CD4-positive, alpha-beta T cell treated with Interleukin-21 for 1 hour (primary cell): ENCODE measurements around the gene XBP1.
"Not testable (repeated sequence)": the region's sequence is repeated elsewhere in the genome, so short reads cannot be mapped to it uniquely, and the experiment has no call there.

Source experiments
- DNase-seq: peaks from one replicate; pipeline ENCODE4 v3.0.0-alpha.2; 2020

Gene XBP1

GRCh38 chr22:28800308-28801041, at the start of gene XBP1:
XBP1 (minus strand) TSS chr22:28800569.
- DNase-seq, result peak; percentile 92

- no peak for DNase-seq
Measured at GRCh38 chr22:28846994-28847393, 46.6 kb upstream of the XBP1 start.

DNA sequence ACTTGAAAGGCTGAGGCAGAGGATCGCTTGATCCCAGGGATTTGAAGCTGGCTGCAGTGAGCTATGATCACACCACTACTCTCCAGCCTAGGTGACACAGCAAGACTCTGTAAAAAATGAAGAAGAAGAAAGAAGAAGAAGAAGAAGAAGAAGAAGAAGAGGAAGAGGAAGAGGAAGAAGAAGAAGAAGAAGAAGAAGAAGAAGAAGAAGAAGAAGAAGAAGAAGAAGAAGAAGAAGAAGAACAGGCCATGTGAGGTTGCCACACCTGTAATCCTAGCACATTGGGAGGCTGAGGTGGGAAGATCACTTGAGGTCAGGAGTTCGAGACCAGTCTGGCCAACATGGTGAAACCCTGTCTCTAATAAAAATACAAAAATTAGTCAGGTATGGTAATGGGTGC, 43.9 kb upstream of the XBP1 start:
- not testable (repeated sequence) for DNase-seq

DNA sequence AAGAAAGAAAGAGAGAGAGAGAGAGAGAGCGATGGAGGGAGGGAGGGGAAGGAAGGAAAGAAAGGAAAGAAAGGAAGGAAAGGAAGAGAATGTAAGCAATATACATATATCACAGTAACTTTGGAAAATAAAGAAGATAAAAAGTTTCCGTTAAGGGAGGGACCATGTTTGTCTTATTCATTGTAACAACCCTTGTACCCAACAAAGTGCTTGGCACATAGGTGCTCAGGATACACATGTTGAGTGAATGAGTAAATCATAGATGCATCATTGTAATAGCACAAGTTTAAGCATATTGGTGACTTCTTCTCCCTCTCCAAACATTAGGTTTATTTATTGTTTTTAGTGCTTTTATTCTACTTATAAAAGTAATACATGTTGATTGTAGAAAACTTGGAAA, 43.3 kb upstream of the XBP1 start:
- no peak for DNase-seq

DNA sequence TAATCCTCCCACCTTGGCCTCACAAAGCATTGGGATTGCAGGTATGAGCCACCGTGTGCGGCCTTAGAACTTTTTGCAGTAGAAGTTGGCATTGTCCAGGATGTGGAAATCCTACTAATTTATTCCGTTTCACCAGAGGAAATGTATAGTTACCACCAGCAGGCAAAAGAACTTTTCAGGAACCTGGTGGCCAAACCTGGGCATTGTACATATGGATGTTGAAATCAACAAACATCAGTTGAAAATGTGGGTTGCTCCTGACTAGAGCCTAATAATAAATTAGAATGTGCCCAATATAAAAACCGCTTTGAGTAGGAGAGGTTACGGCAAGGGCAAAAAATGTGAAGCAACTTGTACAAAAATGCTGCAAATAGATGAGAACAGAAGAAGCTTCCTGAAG, 40.7 kb upstream of the XBP1 start:
- no peak for DNase-seq

DNA sequence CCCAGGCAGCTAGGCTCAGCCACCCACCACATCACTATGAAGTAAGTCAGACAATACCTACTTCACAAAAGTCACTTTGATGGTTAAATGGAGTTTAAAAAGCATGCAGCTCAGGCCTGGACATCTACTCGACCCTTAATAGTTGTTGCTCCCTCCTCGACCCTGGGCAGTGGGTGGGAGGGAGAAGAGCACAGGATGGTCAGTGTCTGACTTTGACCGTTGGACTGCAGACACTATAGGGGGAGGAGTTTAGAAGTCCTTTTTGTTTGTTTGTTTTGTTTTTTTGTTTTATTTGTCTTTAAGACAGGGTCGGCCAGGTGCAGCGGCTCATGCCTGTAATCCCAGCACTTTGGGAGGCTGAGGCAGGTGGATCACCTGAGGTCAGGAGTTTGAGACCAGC, 38.6 kb upstream of the XBP1 start:
- no peak for DNase-seq

- no peak for DNase-seq
Measured at GRCh38 chr22:28837640-28838039, 37.3 kb upstream of the XBP1 start.

- no peak for DNase-seq
Measured at GRCh38 chr22:28835630-28836189, 35.3 kb upstream of the XBP1 start.

GRCh38 chr22:28833276-28833923, 33.0 kb upstream of the XBP1 start:
- no peak for DNase-seq

DNA sequence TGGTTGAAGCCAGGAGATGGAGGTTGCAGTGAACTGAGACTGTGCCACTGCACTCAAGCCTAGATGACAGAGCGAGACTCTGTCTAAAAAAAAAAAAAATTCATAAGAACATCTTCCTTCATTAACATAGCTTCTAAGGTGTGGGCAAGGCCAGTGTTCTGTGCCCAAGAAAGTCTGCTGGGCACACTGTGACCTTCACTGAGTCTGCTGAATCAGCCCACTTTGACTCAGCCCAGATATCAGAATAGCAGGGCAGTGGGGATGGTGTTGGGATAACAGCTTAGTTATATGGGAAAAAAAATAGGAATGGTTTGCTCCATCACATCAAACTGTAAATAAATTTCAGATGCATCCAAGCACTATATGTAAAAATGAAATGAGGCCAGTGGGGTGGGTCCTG, 32.4 kb upstream of the XBP1 start:
- no peak for DNase-seq

DNA sequence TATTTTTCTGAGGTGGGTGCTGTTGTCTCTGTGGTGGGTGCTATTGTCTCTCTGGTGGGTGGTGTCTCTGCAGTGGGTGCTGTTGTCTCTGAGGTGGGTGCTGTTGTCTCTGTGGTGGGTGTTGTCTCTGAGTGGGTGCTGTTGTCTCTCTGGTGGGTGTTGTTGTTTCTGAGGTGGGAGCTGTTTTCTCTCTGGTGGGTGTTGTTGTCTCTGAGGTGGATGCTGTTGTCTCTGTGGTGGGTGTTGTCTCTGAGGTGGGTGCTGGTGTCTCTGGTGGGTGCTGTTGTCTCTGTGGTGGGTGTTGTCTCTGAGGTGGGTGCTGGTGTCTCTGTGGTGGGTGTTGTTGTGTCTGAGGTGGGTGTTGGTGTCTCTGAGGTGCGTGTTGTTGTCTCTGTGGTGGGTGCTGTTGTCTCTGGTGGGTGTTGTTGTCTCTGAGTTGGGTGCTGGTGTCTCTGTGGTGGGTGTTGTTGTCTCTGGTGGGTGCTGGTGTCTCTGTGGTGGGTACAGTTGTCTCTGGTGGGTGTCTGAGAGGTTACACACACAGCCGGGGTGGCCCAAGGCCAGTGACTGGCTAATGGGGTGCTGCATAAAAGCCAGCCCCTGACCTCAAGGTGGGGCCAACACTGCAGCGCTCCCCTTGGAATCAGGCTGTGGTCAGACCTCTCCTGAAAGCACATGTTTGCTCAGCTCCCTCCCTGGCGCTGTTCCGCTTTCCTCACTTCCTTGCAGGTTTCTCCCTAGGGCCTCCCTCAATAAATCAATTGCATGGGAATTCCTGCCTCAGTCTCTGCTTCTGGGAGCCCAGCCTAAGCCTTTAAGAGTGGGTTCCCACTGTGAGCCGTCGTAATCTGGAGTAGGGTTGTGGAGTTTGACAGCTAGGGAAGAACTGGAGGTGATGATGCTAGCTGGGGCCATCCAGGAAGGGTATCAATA, 31.0 kb upstream of the XBP1 start:
- no peak for DNase-seq

DNA sequence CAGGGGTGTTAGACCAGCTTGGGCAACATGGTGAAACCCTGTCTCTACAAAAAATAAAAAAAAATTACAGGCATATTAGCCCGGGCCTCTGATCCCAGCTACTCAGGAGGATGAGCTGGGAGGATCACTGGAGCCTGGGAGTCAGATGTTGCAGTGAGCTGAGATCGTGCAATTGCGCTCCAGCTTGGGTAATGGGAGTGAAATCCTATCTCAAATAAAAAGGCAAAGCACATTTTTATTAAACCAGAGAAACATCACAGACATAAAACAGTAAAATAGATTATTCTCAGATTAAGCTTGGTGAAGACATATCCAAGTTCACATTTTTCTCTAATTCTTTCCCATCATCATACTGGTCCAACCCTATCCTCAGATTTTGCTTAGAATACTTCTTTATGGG, 30.1 kb upstream of the XBP1 start:
- DNase-seq, result no peak

- peak; percentile 82 for DNase-seq
Measured at GRCh38 chr22:28829358-28830181, 29.2 kb upstream of the XBP1 start.

DNA sequence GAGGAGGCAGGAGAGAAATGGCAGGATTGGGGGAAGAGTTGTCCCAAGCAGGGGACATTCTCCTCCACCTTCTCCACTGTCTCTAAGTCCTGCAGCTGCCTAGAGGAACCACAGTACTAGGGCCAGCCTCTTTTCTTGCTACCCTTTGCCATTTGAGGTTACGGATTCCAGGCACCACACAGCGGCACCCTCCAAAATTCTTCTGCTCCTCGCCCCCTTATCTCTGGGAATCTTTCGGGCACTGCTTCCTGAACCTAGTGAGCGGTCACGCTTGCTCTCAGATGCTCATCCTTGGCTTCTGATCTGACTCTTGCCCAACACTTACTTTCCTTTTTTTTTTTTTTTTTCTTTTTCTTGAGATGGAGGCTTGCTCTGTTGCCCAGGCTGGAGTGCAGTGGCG, 26.6 kb upstream of the XBP1 start:
- DNase-seq, result no peak

- DNase-seq, result not testable (repeated sequence)
Measured at GRCh38 chr22:28826430-28826829, 26.1 kb upstream of the XBP1 start.

DNA sequence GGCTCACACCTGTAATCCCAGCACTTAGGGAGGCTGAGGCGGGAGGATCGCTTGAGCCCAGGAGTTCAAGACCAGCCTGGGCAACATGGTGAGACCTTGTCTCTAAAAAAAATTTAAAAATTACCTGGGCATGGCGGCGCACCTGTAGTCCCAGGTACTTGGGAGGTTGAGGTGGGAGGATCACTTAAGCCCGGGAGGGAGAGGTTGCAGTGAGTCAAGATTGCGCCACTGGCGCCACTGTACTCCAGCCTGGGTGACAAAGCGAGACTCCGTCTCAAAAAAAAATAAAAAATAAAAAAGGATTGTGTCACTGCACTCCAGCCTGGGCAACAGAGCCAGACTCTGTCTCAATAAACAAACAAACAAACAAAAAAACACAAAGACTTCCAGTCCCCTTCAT, 24.1 kb upstream of the XBP1 start:
- not testable (repeated sequence) for DNase-seq

- DNase-seq, result peak; percentile 43
Measured at GRCh38 chr22:28822930-28823551, 22.7 kb upstream of the XBP1 start.

DNA sequence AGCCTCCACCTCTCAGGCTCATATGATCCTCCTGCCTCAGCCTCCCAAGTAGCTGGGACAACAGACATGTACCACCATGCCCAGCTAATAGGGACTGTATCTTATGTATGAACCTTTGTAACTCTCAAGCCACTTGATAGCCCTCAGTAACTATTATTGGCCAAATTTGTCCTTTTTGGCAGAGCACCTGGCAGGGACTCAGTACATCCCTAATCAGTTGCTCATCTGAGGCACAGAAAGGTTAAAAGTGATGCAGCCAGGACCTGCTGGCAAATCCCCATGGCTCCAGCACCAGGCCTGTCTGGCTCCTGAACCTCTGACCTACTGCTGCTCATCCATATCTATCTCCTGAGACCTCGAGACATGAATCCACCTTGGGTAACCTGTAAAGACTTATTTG, 21.1 kb upstream of the XBP1 start:
- no peak for DNase-seq

DNA sequence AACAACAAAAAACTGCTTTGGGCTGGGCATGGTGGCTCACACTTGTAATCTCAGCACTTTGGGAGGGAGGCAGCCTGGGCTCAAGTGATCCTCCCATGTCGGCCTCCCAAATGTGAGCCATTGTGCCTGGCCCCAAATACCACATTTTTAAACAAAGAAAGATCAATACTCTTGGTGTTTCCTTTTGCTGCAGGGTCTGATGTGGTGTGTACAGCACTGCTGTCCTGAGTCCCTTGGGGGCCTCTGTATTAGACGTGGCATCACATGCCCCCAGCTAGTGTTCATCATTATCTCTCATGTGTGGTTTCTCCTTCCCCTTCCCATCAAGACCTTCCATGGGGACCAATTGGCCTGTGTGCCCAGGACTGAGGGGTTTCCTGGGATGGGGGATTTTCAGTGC, 20.5 kb upstream of the XBP1 start:
- no peak for DNase-seq

- DNase-seq, result no peak
Measured at GRCh38 chr22:28819253-28820096, 19.1 kb upstream of the XBP1 start.
